Activated CD4-positive, alpha-beta T cell treated with anti-CD3 and anti-CD28 coated beads, Interleukin-2, amount 50 U/mL, for 48 hours (primary cell): ENCODE measurements around the gene AQP12A.

Experiments
- DNase-seq, 2 experiments: peaks; one replicate each; pipeline ENCODE4 v3.0.0-alpha.2; 2020

AQP12A gene

DNA sequence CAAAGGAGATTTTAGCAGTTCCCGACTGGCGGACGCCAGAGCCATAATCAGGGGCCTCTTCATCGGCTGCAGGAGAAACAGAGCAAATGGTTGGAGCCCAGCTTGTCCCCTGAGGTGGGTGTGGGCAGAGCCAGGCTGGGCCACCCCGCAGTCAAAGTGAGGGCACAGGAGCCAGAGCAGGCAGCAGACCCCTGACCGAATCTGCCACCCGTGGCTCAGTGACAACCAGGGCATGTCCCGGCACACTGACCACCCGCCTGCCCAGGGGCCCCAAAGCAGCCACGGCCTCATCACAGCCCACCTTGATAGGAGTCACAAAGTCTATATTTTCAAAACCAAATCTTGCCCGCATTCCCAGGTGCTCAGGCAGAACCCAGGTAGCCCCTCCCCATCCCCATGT, 55.6 kb downstream of the AQP12A start:
- DNase-seq = no peak
